MM.1S (cell line): ENCODE measurements around the gene CCDC47.

ENCODE experiments used
- DNase-seq: peaks from one replicate; pipeline ENCODE4 v3.0.0-alpha.2; 2015
- H2AFZ ChIP-seq: fragments of 300-600 bp; sonication (generic); 2 replicates; pipeline ENCODE4 v1.6.0; 2016; ENCODE audit warnings: antibody characterized with exemption, low read length
- H3F3A ChIP-seq: fragments of 300-600 bp; sonication (generic); 2 replicates; pipeline ENCODE4 v1.6.1; 2016; ENCODE audit warnings: mild to moderate bottlenecking, antibody characterized with exemption, low read length, moderate library complexity, mixed read lengths; ENCODE audit not compliant: insufficient read depth
- H3K27ac ChIP-seq: fragments of 300-600 bp; sonication (generic); 2 replicates; pipeline ENCODE4 v1.5.1; 2016; ENCODE audit warnings: mild to moderate bottlenecking, low read length
- H3K27me3 ChIP-seq: fragments of 300-600 bp; sonication (generic); replicated peaks from 2 replicates; pipeline ENCODE4 v1.6.0; 2016; ENCODE audit warnings: low read length; ENCODE audit not compliant: insufficient read depth
- H3K36me3 ChIP-seq: fragments of 300-600 bp; sonication (generic); replicated peaks from 2 replicates; pipeline ENCODE4 v1.6.1; 2016; ENCODE audit warnings: mild to moderate bottlenecking, low read length, mixed read lengths; ENCODE audit not compliant: insufficient read depth
- H3K4me1 ChIP-seq: fragments of 300-600 bp; sonication (generic); 2 replicates; pipeline ENCODE4 v1.6.1; 2016; ENCODE audit warnings: low read length, mixed read lengths
- H3K4me2 ChIP-seq: fragments of 300-600 bp; sonication (generic); 2 replicates; pipeline ENCODE4 v1.6.0; 2016; ENCODE audit warnings: low read depth, low read length
- H3K4me3 ChIP-seq: fragments of 300-600 bp; sonication (generic); 2 replicates; pipeline ENCODE4 v1.5.1; 2016; ENCODE audit warnings: low read length, mixed read lengths
- H3K79me2 ChIP-seq: fragments of 300-600 bp; sonication (generic); 2 replicates; pipeline ENCODE4 v1.6.1; 2016; ENCODE audit warnings: mixed run types, low read length, mixed read lengths
- H3K9ac ChIP-seq: fragments of 300-600 bp; sonication (generic); 2 replicates; pipeline ENCODE4 v1.6.1; 2016; ENCODE audit warnings: low read length, mixed read lengths
- H3K9me2 ChIP-seq: fragments of 300-600 bp; sonication (generic); replicated peaks from 2 replicates; pipeline ENCODE4 v1.6.1; 2016; ENCODE audit warnings: mild to moderate bottlenecking, low read length, mixed read lengths; ENCODE audit not compliant: insufficient read depth
- H3K9me3 ChIP-seq: fragments of 300-600 bp; sonication (generic); replicated peaks from 2 replicates; pipeline ENCODE4 v1.6.1; 2016; ENCODE audit warnings: mild to moderate bottlenecking, low read length, mixed read lengths; ENCODE audit not compliant: insufficient read depth
- H4K20me1 ChIP-seq: fragments of 300-600 bp; sonication (generic); 2 replicates; pipeline ENCODE4 v1.6.1; 2016; ENCODE audit warnings: mild to moderate bottlenecking, low read length, moderate library complexity, mixed read lengths; ENCODE audit not compliant: insufficient read depth
- CTCF ChIP-seq: fragments of 300-600 bp; sonication (generic); IDR thresholded peaks from 2 replicates; pipeline ENCODE4 v1.5.1; 2016; ENCODE audit warnings: antibody characterized with exemption, low read length, mixed read lengths
- EZH2 ChIP-seq: fragments of 300-600 bp; sonication (generic); optimal IDR thresholded peaks from 2 replicates; pipeline ENCODE3; 2017; ENCODE audit warnings: low read depth, mild to moderate bottlenecking, antibody characterized with exemption, low read length, mixed read lengths
- EZH2phosphoT487 ChIP-seq: fragments of 300-600 bp; sonication (generic); IDR thresholded peaks from 2 replicates; pipeline ENCODE4 v1.6.1; 2018; ENCODE audit warnings: antibody characterized with exemption, low read length

Gene CCDC47

GRCh38 chr17:63753215-63753614, 20.2 kb downstream of the CCDC47 start:
- no peak overlapping the region for H3K9ac ChIP-seq
- H3K9me2 ChIP-seq = no peaks in the 10 kb centered on the region
- H3K4me2 ChIP-seq = no peak overlapping the region
- no peaks in the 10 kb centered on the region for H4K20me1 ChIP-seq
- no peak overlapping the region for H3K27ac ChIP-seq
- H3K4me1 ChIP-seq = peaks cover 17% of the 10 kb centered on the region
- no peaks in the 10 kb centered on the region for H3K27me3 ChIP-seq
- H2AFZ ChIP-seq = no peak overlapping the region
- H3K9me3 ChIP-seq = no peaks in the 10 kb centered on the region
- no peak for DNase-seq
- H3F3A ChIP-seq = peaks cover 16% of the 10 kb centered on the region
- TF ChIP-seq EZH2phosphoT487 = no peak
- no peak for TF ChIP-seq EZH2
- no peak for TF ChIP-seq CTCF
- H3K36me3 ChIP-seq = peaks cover 3% of the 10 kb centered on the region; the same call in 1 of the 2 replicates
- H3K4me3 ChIP-seq = no peak overlapping the region
- H3K79me2 ChIP-seq = no peaks in the 10 kb centered on the region

GRCh38 chr17:63752707-63753106, 20.7 kb downstream of the CCDC47 start:
- Histone ChIP-seq H3K9me2 (no peaks in the 10 kb centered on the region), H3K79me2 (no peaks in the 10 kb centered on the region), H2AFZ (no peak overlapping the region), H3K36me3 (peaks cover 3% of the 10 kb centered on the region; the same call in 1 of the 2 replicates), H4K20me1 (no peaks in the 10 kb centered on the region), H3F3A (peaks cover 16% of the 10 kb centered on the region), H3K27ac (no peak overlapping the region; the same call in 1 of the 2 replicates), H3K4me2 (no peak overlapping the region), H3K4me3 (no peak overlapping the region), H3K9ac (no peak overlapping the region), H3K9me3 (no peaks in the 10 kb centered on the region), H3K27me3 (no peaks in the 10 kb centered on the region), H3K4me1 (peaks cover 17% of the 10 kb centered on the region)
- no peak for DNase-seq
- TF ChIP-seq CTCF (no peak), EZH2 (no peak), EZH2phosphoT487 (no peak)

GRCh38 chr17:63751806-63752205, 21.6 kb downstream of the CCDC47 start:
- Histone ChIP-seq H2AFZ (peak overlapping the region; percentile 40; the same call in 1 of the 2 replicates), H3K4me1 (peaks cover 25% of the 10 kb centered on the region), H3K9me2 (no peaks in the 10 kb centered on the region), H3K4me2 (peak overlapping the region; percentile 89), H3K79me2 (no peaks in the 10 kb centered on the region), H3K36me3 (peaks cover 3% of the 10 kb centered on the region; the same call in 1 of the 2 replicates), H3F3A (peaks cover 24% of the 10 kb centered on the region), H4K20me1 (no peaks in the 10 kb centered on the region), H3K27me3 (no peaks in the 10 kb centered on the region), H3K9me3 (no peaks in the 10 kb centered on the region), H3K4me3 (peak overlapping the region; percentile 29), H3K9ac (peak overlapping the region; percentile 44; the same call in 1 of the 2 replicates), H3K27ac (peak overlapping the region; percentile 47; the same call in 1 of the 2 replicates)
- peak; percentile 46 for DNase-seq
- TF ChIP-seq EZH2 (no peak), CTCF (no peak), EZH2phosphoT487 (no peak)
